Osteoblast (primary cell): ENCODE measurements around the gene MET. TPM values are rescaled to one million over a fixed set of nuclear protein-coding genes. Genes with fewer than 3 reads are reported as not detected.

Source experiments
- DNase-seq: peaks from one replicate; pipeline ENCODE4 v3.0.0; 2011; ENCODE audit warnings: low spot score, mixed read lengths; ENCODE audit not compliant: insufficient read length; ENCODE audit errors: missing footprints
- H2AFZ ChIP-seq: 2 replicates; pipeline ENCODE4 v1.6.0; 2011; ENCODE audit warnings: mild to moderate bottlenecking, low read length
- H3K27ac ChIP-seq: 2 replicates; pipeline ENCODE4 v1.5.1; 2011; ENCODE audit warnings: mild to moderate bottlenecking, low read depth, low read length, moderate library complexity
- H3K27me3 ChIP-seq: 2 replicates; pipeline ENCODE4 v1.6.0; 2012; ENCODE audit warnings: mild to moderate bottlenecking, control low read depth, inconsistent platforms, low read length, moderate library complexity; ENCODE audit not compliant: insufficient read depth
- H3K36me3 ChIP-seq: 2 replicates; pipeline ENCODE4 v1.5.1; 2011; ENCODE audit warnings: mild to moderate bottlenecking, low read length, control low read depth, moderate library complexity; ENCODE audit not compliant: insufficient read depth
- H3K4me1 ChIP-seq: 2 replicates; pipeline ENCODE4 v1.5.1; 2011; ENCODE audit warnings: mild to moderate bottlenecking, low read length, control low read depth, moderate library complexity; ENCODE audit not compliant: insufficient read depth
- H3K4me2 ChIP-seq: 2 replicates; pipeline ENCODE4 v1.6.0; 2011; ENCODE audit warnings: mild to moderate bottlenecking, low read length; ENCODE audit not compliant: insufficient read depth
- H3K4me3 ChIP-seq: fragments of 200-600 bp; sonication (generic); 3 replicates; pipeline ENCODE4 v1.5.1; 2012; ENCODE audit warnings: mild to moderate bottlenecking, low read length, inconsistent platforms; ENCODE audit not compliant: insufficient read depth
- H3K79me2 ChIP-seq: 2 replicates; pipeline ENCODE4 v1.6.0; 2012; ENCODE audit warnings: mild to moderate bottlenecking, low read length, control low read depth, inconsistent platforms; ENCODE audit not compliant: insufficient read depth
- H3K9me3 ChIP-seq: 2 replicates; pipeline ENCODE4 v1.5.1; 2011; ENCODE audit warnings: low read depth, low read length, control low read depth
- H4K20me1 ChIP-seq: 2 replicates; pipeline ENCODE4 v1.6.0; 2012; ENCODE audit warnings: mild to moderate bottlenecking, low read length, control low read depth; ENCODE audit not compliant: insufficient read depth
- total RNA-seq: library from RNA; depleted of rRNA; stranded (reverse); fragments of >200 nt; gene quantifications from 2 replicates; pipeline ENCODE4 v1.2.3, GENCODE V29; 2012
- TF ChIP-seq, protein P1 (sequence below): IDR thresholded peaks from 2 replicates; pipeline ENCODE4 v1.5.1; 2011; ENCODE audit warnings: mild to moderate bottlenecking, low read depth, low read length, moderate library complexity; ENCODE audit errors: extremely low read depth

MET gene
- total RNA-seq, 1 donor = 55.0 TPM

DNA sequence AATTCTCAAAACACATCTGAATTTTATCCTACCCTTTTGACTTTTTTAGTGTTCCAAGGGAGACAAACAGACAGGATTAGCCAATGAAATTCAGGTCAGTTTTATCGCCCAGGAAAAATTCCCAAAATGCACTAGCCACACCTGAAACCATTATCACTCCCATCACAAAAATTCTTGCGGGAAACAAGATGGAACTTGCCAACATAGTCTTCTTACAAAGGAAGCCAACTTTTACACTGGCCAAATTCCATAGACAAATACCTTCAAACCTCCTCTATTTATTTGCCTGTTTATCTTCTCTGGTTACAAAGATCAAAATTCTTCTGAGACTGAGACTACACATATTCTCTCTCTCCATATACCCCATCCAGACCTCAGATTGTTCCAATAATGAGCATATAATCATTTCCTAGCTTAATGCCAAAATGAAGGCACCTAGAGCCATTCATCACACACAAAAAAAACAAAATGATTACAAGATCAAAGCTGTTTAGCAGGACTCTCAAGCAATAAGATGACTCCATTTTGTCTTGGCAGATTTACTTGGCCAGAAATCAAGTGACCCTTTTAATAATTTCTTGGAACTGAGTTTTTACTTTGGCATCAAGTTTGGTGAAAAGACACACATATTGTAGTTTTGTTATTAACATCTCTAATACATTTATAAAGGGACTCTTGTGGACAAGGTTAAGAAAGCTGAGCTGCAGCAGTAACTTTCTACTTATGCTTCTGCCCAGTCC is 30.2 kb downstream of the MET start:
- DNase-seq = no peak
- no peak overlapping the region for H3K4me2 ChIP-seq

DNA sequence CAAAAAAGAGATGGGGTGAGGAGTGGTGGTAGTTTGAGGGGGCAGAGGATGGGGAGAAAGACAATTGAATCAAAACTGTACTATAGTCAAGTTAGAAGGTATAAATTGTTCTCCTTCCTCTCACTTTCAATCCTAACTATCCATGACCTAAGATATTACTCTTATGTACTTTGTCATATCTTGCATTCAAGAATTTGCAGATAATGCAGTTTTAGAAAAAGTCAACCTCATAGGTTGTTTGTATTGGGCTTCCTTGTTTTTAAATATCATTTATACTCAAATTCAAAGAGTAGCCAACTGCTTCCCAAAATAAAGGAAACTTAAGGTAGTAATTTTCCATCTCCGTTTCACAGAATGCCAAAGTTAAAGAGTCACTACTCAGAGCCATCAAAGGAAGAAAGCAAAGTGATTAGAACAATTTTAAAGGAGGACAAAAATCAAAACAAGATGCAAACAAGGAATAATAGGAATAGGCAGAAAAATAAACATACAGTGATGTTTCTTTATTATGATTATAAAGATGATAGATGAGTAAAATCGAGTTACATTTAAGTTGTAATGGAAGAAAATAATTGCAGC is 32.7 kb downstream of the MET start:
- no peaks in the 10 kb centered on the region for H3K27me3 ChIP-seq
- H3K79me2 ChIP-seq = peaks cover 75% of the 10 kb centered on the region
- no peak for DNase-seq
- no peak overlapping the region for H2AFZ ChIP-seq
- peak overlapping the region; percentile 1 for H3K4me2 ChIP-seq
- peaks cover 8% of the 10 kb centered on the region for H3K36me3 ChIP-seq
- H3K9me3 ChIP-seq = no peaks in the 10 kb centered on the region
- no peak overlapping the region for H3K4me3 ChIP-seq
- peaks cover 55% of the 10 kb centered on the region for H3K4me1 ChIP-seq
- peak overlapping the region; percentile 11 for H3K27ac ChIP-seq
- TF ChIP-seq, protein P1, sequence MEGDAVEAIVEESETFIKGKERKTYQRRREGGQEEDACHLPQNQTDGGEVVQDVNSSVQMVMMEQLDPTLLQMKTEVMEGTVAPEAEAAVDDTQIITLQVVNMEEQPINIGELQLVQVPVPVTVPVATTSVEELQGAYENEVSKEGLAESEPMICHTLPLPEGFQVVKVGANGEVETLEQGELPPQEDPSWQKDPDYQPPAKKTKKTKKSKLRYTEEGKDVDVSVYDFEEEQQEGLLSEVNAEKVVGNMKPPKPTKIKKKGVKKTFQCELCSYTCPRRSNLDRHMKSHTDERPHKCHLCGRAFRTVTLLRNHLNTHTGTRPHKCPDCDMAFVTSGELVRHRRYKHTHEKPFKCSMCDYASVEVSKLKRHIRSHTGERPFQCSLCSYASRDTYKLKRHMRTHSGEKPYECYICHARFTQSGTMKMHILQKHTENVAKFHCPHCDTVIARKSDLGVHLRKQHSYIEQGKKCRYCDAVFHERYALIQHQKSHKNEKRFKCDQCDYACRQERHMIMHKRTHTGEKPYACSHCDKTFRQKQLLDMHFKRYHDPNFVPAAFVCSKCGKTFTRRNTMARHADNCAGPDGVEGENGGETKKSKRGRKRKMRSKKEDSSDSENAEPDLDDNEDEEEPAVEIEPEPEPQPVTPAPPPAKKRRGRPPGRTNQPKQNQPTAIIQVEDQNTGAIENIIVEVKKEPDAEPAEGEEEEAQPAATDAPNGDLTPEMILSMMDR = no peak
- H4K20me1 ChIP-seq = no peaks in the 10 kb centered on the region

More for the DNA sequence above, 30.2 kb downstream of the MET start:
- no peaks in the 10 kb centered on the region for H3K9me3 ChIP-seq
- H3K79me2 ChIP-seq = peaks cover 76% of the 10 kb centered on the region
- H4K20me1 ChIP-seq = no peaks in the 10 kb centered on the region
- no peaks in the 10 kb centered on the region for H3K27me3 ChIP-seq
- no peak overlapping the region for H3K27ac ChIP-seq
- peaks cover 31% of the 10 kb centered on the region for H3K4me1 ChIP-seq
- peaks cover 22% of the 10 kb centered on the region for H3K36me3 ChIP-seq
- H2AFZ ChIP-seq = no peak overlapping the region
- TF ChIP-seq, protein P1 = no peak
- no peak overlapping the region for H3K4me3 ChIP-seq

DNA sequence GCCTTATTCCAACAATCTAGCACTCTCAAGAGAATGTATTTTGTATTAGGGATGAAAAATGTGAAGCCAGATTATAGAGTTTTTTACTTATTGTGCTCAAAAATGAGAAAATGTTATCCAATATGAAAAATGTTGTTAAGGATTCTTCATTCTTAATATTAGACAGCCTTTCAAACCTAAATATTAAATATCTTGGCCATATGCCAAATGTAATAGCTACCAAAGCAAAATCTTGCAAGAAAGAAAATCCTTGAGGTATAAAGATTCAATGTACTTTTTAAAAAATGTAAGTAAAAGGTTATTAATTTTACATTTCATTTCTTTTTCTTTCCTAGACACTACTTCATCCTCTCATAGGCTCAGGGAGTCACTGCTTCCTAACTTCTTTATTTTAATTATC is 33.4 kb downstream of the MET start:
- Histone ChIP-seq H4K20me1 (no peaks in the 10 kb centered on the region), H3K27me3 (no peaks in the 10 kb centered on the region), H2AFZ (no peak overlapping the region), H3K4me3 (no peak overlapping the region), H3K4me1 (peaks cover 62% of the 10 kb centered on the region), H3K27ac (peak overlapping the region; percentile 73), H3K9me3 (no peaks in the 10 kb centered on the region), H3K4me2 (no peak overlapping the region), H3K79me2 (peaks cover 77% of the 10 kb centered on the region), H3K36me3 (peaks cover 3% of the 10 kb centered on the region)
- no peak for DNase-seq
- TF ChIP-seq, protein P1 = no peak

DNA sequence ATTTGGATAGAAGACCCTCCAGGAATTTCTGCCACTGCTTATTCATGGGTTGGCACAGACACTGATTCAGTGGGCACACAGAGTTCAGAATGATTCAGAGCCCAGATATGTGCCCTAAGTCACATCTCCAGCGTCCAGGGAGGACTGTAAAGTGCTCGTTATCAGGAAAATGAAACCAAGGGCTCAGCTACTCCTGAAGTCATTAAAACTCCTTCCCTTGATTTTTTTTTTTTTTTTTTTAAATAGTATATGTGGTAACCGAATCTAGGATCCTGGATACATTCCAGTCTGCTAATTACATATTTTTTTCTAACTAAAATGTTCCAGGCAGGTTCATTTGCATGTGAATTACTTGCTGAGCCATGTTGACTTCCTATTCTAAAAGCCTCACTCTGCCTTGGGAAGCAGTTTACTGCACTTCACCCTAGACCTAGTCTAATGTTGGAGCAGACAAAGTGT is 34.7 kb downstream of the MET start:
- H4K20me1 ChIP-seq = no peaks in the 10 kb centered on the region
- H3K79me2 ChIP-seq = peaks cover 81% of the 10 kb centered on the region
- no peaks in the 10 kb centered on the region for H3K27me3 ChIP-seq
- no peak for DNase-seq
- no peaks in the 10 kb centered on the region for H3K36me3 ChIP-seq
- no peak overlapping the region for H2AFZ ChIP-seq
- no peaks in the 10 kb centered on the region for H3K9me3 ChIP-seq
- peaks cover 70% of the 10 kb centered on the region for H3K4me1 ChIP-seq
- peak overlapping the region; percentile 76 for H3K4me2 ChIP-seq
- H3K4me3 ChIP-seq = peak overlapping the region; percentile 32
- peak overlapping the region; percentile 73 for H3K27ac ChIP-seq
- TF ChIP-seq, protein P1 = no peak
